CD4-positive, alpha-beta T cell treated with Interleukin-6 for 4 hours (primary cell): ENCODE measurements around the gene CYBRD1.
"Not testable (repeated sequence)": the region's sequence is repeated elsewhere in the genome, so short reads cannot be mapped to it uniquely, and the experiment has no call there.

Experiments used
- DNase-seq: peaks from one replicate; pipeline ENCODE4 v3.0.0-alpha.2; 2020; ENCODE audit warnings: mixed read lengths

The CYBRD1 gene

DNA sequence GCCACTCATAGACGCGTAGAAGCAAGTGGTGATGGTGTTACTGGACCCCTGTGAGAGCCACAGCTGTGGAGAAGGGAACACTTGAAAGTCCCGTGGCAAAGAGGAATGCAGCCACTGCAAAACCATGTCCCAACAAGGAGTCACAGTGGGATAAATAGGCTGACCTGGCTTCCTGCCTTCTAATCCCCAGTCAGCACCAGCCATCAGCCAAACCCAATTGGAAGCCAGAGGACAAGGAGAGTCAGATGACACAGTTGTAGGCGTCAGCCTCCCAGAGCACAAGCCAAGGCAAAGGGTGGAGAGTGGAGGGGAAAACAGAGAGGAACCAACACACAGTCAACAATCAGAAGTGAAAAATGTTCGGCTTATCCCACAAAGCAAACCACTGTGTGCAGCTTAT lies 5.5 kb upstream of the CYBRD1 start:
- no peak for DNase-seq

DNA sequence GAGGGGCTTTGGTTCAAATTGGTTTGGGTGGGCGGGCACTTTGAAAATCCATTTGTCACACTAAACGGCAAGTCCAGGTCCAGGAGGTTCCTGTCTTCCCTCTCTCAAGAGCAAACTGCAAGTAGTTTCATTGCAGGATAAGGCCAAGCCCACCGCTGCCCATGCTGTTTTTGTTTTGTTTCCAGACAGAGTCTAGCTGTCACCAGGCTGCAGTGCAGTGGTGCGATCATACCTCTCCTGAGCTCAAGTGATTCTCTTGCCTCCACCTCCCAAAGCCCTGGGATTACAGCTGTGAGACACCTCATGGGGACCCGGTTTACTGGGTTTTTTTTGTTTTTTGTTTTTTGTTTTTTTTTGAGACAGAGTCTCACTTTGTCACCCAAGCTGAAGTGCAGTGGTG lies 1.8 kb upstream of the CYBRD1 start:
- DNase-seq = no peak

DNA sequence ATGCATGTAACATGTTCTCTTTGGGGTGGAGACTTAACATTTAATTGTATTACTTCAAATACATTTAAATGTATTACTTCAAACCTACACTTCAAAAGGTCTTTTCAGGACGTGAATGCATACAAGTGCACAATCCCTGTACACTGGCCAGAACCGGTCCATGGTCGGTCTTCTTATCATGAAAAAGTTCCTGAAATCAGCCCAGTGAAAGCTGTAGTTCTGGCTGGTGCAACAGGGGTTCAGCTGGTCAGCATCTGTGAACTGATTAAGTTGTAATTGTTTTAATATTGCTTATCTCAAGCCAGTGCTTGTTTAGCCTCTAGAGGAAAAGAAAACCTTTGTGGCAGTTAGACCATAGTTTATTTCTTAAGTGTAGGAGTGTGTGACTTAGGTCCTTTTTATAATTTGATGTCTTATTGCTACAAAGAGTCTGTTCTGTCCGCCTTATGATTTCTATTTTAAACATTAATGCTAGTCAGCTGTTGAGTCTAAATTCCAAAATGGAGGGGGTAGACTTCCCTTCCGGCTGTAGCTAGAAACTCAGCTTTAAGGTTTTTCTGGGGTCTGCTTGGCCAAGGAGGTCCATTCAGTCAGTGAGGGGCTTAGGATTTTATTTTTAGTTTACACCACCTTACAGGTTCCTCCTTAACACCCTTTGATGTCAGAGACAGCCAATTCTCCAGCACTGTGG lies 768 bp upstream of the CYBRD1 start:
- DNase-seq = no peak

DNA sequence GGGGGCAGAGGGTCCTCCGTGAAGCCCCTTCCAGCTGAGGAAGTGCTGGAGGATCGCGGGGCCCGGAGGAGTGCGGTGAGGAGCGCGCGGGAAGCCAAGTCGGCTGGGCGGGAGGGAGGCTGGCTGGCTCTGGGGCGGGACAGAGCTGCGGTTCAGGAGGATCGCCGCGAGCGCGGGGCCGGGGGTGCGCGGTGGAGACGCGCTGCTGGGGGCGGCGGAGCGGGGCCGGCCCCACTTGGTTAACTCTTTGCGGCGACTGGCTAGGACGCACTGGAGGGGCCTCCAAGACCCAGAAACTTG lies 464 bp downstream of the CYBRD1 start:
- no peak for DNase-seq

DNA sequence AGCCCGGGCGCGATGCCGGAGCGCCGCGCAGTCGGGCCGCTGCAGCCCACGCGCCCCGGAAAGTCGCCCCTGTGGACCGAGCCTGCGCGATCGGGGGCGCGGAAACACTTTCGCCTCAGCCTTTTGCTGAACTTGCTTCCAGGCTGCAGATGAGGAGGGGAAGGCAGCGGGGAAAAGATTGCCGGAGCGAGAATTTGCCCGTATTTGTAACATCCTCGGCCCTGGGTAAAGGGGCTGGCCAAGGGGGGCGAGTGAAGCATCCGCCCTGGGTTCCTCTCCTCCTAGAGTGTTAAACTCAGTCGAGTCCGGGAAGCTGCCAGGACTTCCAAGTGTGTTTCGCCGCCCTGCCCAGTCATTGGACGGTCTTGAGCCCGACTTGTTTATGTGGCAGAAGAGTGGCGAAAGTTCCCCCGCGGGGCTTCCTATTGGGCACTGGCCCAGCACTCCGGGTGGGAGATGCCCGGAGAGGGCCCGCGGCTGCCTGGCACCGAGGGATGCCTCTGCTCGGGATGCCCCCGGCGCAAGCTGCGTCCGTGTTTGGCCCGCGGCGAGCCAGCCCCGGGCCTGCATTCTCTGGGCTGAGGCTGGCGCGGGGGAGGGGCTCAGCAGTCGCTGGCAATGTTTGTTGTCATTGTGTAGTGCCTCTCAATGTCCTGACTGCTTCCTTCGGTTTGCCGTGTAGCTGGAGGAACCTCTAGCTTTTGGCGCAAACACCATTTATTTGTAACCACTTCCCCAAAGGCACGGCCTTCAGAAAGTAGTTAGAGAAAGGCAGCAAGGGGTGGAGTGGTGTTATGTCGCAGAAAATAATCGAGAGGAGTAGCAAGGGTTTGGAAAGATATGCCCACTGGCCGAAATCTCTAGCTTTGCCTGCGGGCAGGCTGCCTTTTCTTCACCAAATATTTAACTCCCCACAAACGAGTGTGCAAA lies 1.1 kb downstream of the CYBRD1 start:
- peak; percentile 4 for DNase-seq

DNA sequence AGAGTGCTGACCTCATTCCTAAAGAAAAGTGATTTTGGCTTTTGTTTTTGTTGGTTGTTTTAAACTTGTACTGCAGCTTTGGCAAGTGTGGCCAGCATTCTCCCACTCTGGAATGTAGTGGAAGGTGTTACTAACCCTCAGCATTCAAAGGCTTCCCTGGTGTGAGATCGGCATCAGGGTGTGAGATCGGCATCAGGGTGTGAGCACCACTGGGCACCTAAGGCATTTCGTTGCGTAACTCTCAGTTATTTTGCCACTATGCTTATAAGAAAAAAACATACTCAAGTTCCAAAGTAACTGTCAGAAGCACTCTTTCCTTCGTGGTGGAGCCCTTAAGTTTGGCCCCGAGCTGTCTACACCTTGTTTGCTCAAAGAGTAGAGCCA lies 1.7 kb downstream of the CYBRD1 start:
- no peak for DNase-seq

DNA sequence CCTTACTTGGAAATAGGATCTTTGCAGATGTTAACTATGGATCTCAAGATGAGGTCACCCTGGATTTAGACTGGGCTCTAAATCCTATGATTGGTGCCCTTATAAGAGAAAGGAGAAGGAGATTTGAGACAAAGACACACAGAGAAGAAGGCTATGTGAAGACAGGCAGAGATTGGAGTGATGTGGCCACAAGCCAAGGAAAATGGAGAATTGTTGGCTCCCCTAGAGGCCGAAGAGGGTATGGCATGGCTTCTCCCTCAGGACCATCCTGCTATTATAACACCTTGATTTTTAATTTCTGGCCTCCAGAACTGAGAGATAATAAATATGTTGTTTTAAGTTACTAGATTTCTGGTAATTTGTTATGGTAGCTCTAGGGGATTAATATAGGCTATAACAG lies 7.6 kb downstream of the CYBRD1 start:
- no peak for DNase-seq

DNA sequence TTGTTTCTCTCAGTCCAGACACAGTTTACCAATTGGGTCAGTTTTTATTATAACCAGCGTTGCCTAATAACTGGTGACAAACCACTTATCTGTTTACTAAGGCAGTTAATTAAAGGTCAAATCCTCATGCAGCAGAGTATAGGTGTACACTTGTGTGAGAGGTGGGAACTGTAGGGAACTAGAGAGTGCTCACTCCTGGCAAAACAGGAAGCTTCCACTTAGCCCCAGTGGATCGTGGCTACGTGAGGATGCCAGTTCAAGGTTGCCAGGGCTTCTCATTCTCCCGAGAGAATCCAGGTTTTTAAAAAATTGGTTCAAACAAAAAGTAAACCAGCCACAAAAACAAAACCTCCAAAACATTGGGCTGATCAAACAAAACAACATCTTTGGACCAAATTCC lies 8.1 kb downstream of the CYBRD1 start:
- DNase-seq = no peak

DNA sequence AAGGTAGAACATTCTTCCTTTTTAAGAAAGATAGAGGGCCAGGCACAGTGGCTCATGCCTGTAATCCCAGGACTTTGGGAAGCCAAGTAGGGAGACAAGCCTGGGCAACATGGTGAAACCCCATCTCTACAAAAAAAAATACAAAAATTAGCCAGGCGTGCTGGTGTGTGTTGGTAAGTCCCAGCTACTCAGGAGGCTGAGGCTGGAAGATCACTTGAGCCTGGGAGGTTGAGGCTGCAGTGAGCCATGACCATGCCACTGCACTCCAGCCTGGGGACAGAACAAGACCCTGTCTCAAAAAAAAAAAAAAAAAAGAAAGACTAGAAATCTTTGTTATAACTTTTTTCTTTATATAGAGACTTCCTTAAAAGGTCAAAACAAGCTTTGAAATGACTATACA lies 8.6 kb downstream of the CYBRD1 start:
- not testable (repeated sequence) for DNase-seq

DNA sequence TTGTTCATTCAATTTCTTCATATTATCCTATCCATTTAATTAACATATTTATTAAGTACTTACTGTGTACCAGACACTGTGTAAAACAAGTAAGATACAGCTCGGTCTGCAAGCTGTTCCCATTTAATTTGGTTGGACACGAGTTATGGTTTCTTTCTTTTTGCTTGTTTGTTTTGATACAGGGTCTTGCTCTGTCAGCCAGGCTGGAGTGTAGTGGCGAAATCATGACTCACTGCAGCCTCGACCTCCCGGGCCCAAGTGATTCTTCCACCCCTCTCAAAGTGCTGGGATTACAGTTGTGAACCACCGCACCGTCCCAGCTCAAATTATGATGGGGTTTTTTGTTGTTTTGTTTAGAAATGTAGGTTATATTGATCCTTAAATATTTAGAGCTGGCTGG lies 9.0 kb downstream of the CYBRD1 start:
- DNase-seq = no peak

DNA sequence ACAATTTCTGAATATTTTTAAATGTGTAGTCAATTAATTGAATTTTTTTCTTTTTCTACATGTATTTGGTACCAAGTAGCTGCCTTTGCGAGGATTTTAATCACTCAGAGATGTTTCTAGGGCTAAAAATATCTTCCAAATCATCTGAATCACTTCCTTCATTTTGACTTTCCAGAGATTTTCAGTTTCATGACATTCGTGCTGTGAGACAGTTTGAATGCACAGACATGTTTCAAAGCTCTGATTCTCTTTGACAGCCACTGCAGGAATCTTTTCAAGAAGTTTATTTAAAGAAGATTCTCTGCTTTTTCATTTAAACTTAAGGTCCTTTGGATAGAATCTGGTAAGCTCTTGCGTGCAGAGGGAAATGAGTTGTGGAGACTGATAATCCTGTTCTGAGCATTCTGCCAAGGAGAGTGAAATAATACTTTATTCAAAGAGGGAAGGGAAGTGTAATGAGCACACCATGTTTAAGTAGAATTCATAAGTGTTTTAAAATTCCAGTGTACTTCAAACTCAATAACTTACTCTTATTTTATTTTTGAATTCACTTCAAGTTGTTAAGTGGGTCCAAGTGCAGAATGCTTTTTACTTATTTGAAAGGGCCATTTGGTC lies 9.7 kb downstream of the CYBRD1 start:
- no peak for DNase-seq

DNA sequence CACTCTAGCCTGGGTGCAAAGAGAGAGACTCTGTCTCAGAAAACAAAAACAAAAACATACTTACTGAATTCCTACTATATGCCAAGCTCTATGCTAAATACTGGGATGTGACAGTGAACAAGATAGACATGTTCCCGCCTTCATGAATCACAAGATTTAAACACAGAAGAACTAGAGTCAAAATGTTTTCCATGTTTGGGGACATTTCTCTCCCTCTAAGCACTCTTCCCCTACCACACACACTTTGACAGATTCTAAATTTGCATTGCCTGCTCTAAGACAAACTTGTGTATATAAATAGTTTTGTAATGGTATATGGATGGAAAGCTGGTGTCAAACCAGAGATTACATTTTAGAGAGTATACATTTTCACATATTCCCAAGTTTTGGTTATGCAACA lies 11.1 kb downstream of the CYBRD1 start:
- DNase-seq = no peak

DNA sequence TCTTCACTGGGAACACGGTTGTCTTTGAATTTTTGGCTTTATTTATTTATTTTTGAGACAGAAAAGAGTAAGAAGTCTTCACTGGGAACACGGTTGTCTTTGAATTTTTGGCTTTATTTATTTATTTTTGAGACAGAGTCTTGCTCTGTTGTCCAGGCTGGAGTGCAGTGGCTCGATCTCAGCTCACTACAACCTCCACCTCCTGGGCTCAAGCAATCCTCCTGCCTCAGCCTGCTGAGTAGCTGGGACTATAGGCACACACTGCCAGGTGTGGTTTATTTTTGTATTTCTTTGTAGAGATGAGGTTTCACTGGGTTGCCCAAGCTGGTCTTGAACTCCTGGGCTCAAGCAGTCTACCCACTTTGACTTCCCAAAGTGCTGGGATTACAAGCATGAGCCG lies 13.3 kb downstream of the CYBRD1 start:
- DNase-seq = not testable (repeated sequence)

DNA sequence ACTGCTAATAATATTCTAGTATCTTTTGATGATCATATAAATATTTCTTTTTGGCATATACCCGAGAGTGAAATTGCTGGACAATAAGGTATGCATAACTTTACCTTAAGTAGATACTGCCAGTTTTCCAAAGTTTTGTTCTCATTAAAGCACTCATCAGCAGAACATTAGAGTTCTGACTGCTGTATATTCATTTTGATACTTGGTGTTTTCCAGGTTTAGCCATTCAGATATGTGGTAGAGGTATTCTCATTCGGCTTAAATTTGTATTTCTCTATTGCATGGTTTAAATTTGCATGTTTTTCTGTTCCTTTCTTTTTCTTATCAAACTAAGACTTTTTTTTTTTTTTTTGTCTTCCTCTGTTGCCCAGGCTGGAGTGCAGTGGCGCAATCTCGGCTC lies 18.2 kb downstream of the CYBRD1 start:
- no peak for DNase-seq

DNA sequence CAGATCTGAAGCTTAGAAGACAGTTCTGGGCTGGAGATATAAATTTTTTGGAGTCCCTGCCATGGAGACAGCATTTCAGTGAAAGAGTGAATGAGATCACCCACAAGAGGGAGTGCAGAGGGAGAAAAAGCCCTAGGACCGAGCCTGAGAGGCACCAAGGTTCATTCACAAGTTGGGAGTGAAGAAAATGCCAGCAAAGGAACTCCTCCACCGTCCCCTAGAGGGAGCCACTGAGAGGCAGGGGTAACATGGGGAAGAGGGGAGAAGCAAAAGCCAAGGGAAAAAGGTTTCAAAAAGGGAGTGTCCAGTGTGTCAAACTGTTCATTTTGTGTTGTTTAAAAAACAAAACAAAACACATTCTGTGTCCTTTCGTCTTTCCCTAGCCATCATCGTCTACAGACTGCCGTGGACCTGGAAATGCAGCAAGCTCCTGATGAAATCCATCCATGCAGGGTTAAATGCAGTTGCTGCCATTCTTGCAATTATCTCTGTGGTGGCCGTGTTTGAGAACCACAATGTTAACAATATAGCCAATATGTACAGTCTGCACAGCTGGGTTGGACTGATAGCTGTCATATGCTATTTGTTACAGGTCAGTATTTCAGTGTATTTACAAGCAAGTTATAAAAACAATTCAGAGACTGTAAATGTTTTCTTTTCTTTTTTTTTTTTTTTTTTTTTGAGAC lies 19.1 kb downstream of the CYBRD1 start:
- DNase-seq = no peak

DNA sequence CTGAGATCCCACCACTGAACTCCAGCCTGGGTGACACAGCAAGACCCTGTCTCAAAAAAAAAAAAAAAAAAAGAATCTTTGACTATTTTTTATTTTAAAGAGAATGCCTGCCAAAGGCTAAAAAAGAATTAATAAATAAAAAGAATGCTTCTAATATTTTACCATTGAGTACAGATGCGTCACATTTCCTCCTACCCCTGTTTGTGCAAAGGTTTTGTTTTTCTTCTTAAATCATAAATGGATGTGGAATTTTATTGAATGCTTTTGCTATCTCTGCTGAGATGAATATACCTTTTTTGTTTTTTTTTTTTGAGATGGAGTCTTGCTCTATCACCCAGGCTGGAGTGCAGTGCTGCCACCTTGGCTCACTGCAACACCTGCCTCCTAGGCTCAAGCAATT lies 22.8 kb downstream of the CYBRD1 start:
- no peak for DNase-seq

DNA sequence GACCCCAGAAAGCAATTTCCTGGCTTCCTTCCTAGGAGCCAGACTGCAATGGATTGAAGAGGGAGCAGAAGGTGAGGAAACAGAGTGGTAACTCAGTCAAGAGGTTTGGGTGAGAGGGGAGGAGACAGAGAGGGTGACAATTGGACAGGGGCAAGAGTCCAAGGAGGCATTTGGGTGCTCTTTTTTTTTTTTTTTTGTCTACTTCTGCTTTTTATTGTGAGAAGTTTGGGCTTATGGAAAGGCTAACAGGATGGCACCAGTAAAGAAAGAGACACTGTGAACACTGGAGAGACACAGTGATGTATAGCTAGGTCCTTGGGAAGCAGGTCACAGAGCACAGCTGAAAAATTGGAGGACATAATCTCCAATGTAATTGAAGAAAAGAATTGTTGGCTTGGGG lies 25.0 kb downstream of the CYBRD1 start:
- DNase-seq = no peak

DNA sequence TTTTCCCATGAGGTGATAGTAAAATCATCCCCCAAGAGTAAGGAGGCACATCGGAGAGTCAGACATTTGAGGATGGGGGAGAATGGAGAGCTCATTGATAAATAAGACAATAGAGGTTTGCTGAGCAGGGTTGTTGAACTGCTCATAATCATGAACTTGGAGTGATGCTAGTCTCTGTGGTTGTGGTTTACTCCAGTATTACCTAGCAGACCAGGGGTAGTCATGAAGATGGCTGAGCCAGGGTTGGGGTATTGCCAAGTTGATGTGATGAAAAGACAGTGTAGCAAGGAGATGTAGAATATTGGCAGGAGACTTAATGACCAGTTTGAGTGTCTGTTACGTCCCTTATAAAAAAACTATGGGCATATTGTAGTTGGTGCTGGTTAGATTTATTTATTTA lies 25.4 kb downstream of the CYBRD1 start:
- DNase-seq = no peak

DNA sequence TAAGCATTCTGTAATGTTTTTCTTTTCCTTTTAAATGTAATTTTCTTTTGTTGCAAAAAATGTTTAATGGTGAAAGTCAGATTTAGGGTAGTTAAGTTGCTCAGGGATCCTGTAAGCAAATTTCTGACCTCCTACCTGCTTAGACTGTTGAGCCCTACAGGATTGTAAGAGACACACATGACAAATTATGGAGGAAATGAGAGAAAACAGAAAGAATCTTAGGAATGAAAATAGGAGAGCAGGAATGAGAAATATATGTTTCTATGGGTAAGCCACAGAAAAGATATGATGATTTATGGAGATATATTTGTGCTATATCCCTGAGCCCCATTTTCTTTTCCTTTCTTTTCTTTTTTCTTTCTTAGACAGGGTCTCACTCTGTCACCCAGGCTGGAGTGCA lies 28.3 kb downstream of the CYBRD1 start:
- no peak for DNase-seq

DNA sequence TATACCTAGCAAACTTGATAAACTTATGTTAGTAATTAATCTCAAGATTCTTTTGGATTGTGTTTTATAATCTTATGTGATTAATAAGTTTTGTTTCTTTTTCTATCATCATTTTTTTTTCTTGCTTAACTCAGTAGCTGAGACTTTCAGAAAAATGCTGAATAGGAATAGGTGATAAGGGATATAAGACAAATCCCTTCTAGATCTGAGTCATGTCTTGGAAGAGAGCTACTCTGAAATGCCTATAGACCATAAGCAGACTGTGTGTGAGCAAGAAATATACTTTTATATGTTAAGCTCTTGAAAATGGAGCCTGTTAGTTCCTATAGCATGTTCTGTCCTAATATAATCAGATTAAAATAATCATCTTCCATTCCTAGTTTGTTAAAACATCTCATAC lies 29.6 kb downstream of the CYBRD1 start:
- DNase-seq = no peak

DNA sequence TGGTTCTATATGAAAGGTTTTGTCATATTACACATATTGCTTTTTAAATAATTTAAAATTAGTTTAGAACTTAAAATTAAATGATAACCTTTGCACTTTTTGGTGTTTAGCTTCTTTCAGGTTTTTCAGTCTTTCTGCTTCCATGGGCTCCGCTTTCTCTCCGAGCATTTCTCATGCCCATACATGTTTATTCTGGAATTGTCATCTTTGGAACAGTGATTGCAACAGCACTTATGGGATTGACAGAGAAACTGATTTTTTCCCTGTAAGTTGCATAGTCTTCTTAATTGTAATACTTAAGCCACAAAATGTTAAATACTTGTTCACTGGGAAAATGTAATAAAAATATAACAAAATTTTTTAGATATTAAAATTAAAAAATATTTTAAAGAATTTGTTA lies 31.0 kb downstream of the CYBRD1 start:
- no peak for DNase-seq

DNA sequence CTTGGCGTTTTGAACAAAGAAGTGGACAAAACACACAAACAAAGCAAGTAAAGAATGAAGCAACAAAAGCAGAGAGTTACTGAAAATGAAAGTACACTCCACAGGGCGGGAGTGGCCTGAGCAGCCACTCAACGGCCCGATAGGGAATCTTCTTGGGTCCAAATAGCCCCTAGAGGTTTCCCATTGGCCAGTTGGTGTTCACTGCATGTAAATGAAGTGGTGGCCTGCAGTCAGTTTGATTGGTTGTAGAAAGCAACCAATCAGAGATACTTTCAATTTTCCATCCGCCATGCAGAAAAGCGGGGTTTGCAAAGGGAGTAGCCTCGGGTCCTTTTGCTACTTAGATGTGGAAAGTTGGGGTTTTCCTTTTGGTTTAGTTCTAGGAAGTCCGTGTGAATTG lies 31.6 kb downstream of the CYBRD1 start:
- no peak for DNase-seq

DNA sequence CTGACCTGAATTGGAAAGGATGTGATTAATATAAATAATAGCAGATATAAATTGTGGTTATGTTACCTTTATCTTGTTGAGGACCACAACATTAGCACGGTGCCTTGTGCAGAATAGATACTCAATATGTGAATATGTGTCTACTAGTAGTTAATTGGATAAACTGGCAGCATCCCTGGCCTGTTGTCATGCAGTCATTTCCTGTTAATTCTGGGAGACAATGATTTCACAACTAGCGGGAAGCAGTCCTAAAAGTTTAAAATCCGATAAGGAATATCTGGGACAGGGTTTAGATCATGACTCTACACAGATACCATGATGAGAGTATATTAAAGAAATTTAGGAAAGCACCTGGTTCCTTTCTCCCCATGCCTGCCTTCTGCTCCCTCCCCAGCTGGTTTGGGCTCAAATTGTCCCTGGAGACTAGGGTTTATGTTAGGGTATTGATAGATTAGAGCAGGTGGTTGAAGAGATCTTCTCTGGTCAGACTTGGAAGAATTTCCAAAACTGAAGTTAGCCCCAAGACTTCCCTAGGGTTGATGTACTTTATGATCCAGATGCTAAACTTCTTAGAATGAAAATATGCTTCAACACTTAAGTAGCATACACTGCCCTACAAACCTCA lies 32.8 kb downstream of the CYBRD1 start:
- DNase-seq = no peak
